VCaP (cell line): Measurements from ENCODE around the gene ZNF280A.
A peak's percentile ranks its signal among the peaks of the same experiment; 100 is the strongest.
"Not testable (repeated sequence)": the region's sequence is repeated elsewhere in the genome, so short reads cannot be mapped to it uniquely, and the experiment has no call there.

ENCODE experiments used
- H3K27ac ChIP-seq: fragments of 450-650 bp; 2 replicates; pipeline ENCODE4 v1.5.1; 2017
- TF ChIP-seq, protein P1 (sequence below): fragments of 450-650 bp; conservative IDR thresholded peaks from 2 replicates; pipeline ENCODE4 v1.5.1; 2017; ENCODE audit warnings: mild to moderate bottlenecking, moderate library complexity

The ZNF280A gene

DNA sequence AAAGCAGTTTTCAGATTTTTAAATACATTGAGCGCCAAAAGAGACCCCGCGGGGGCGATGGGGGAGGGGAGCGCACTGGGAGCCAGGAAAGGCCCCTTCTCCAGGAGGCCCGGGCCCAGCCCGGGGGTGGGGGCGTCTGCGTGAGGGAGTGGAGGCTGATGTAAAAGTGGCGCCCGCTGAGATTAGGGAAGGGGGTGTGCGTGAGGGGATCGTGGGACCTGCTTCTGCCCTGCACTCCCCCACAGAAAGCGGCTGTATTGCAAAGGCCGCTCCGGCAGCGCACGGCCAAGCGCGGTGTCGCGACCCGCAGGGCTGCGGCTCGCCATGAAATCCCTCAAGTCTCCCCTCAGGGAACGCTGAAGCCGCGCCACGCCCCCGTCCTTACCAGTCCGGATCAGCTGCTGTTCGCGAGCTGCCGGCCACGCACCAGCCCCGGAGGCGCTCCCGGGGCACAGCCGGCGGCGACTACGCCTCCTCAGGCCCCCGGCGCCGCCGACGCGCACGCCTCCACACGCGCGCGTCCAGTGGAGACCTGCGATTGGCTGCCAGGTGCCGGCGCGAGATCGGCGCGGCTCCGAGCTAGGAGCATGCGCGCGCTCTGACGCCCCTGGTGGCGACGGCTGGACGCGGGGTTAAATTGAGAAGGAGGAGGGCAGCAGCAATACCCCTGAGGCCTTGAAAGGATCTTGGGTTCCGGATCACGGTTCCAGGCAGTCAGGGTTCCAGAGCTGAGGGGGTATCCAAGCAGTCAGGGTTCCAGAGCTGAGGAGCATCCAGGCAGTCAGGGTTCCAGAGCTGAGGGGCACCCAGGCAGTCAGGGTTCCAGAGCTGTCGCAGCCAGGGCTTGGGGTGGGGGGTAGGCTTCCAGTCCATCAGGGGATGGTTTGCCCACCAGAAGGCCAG, 11.5 kb downstream of the ZNF280A start, which contains the start of gene ZNF280B:
ZNF280B (minus strand) TSS at position 469 of the 903 bp plus-strand sequence. CDS start 19,344 bp downstream, outside the sequence.
- TF ChIP-seq, protein P1, sequence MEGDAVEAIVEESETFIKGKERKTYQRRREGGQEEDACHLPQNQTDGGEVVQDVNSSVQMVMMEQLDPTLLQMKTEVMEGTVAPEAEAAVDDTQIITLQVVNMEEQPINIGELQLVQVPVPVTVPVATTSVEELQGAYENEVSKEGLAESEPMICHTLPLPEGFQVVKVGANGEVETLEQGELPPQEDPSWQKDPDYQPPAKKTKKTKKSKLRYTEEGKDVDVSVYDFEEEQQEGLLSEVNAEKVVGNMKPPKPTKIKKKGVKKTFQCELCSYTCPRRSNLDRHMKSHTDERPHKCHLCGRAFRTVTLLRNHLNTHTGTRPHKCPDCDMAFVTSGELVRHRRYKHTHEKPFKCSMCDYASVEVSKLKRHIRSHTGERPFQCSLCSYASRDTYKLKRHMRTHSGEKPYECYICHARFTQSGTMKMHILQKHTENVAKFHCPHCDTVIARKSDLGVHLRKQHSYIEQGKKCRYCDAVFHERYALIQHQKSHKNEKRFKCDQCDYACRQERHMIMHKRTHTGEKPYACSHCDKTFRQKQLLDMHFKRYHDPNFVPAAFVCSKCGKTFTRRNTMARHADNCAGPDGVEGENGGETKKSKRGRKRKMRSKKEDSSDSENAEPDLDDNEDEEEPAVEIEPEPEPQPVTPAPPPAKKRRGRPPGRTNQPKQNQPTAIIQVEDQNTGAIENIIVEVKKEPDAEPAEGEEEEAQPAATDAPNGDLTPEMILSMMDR, result peak; percentile 86
- H3K27ac ChIP-seq, result peak within 1 kb of the TSS; percentile 60

DNA sequence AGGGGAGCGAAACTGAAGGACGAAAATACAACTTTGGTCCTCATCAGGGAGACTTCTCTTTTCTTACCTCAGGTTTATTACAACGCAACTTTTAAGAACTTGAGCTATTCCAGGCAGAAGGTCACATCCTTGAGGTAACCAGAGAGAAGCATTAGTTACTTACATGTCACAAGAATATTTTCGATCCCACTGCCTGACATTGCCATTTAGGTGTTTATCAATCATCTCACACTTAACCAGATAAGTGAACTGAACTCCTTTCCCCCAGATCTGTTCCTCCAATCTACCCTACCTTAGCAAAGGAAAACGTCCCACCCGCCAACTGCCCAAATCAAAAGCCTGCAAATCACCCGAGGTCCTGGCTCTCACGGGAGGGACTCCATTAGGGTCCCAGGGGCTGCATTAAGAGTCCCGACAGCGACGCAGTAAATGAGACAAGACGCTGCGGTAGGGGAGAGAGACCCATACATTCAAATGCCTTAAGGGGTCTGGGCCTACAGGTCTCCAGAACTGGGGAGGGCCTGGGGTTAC, 12.3 kb downstream of the ZNF280A start:
- TF ChIP-seq, protein P1, result no peak
- H3K27ac ChIP-seq, result peak overlapping the region; percentile 60; the same call in 1 of the 2 replicates

DNA sequence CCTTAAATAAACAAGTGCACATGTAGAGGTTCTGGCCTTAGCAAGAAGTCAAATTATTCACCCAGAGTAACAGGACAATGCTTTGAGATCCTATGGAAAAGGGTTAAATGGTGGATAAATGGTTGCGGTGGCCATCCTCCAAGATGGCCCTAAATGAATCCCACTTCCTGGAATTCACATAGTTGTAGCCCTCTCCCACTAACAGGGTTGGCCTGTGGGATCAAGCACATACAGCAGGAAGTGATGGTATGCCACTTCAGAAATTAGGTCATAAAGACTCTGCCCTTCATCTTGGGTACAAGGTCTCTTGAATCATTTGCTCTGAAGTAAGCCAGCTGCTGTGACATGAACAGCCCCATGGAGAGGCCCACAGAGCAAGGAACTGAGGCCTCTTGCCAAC, 13.3 kb downstream of the ZNF280A start:
- H3K27ac ChIP-seq, result no peak overlapping the region
- TF ChIP-seq, protein P1, result no peak

DNA sequence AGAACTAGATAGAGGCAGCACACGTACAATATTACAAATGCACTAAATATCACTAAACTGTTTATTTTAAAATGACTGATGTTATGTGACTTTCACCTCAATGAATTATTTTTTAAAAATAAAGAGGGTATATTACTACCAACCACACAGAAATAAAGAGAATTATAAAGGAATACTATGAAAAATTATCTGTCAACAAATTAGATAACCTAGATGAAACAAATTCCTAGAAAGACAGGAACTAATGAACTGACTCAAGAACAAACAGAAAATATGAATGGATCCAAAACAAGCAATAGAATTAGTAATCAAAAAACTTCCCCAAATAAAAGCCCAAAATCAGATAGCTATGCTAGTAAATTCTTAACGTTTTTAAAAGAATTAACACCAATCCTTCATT, 21.8 kb downstream of the ZNF280A start:
- TF ChIP-seq, protein P1, result no peak
- H3K27ac ChIP-seq, result no peak overlapping the region

DNA sequence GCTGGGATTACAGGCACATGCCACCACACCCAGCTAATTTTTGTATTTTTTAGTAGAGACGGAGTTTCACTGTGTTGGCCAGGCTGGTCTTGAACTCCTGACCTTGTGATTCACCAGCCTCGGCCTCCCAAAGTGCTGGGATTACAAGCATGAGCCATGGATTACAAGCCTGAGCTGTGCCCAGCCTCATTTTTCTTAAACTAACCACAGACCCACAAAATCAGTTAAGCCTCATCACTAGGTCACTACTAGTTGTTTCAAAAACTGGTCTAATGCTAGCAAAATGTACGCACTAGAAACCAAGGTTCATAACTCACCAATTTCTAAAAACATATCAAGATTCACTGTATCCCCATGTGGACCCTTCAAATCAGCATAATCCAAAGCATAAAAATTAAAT, 28.5 kb downstream of the ZNF280A start:
- H3K27ac ChIP-seq, result not testable (repeated sequence)

DNA sequence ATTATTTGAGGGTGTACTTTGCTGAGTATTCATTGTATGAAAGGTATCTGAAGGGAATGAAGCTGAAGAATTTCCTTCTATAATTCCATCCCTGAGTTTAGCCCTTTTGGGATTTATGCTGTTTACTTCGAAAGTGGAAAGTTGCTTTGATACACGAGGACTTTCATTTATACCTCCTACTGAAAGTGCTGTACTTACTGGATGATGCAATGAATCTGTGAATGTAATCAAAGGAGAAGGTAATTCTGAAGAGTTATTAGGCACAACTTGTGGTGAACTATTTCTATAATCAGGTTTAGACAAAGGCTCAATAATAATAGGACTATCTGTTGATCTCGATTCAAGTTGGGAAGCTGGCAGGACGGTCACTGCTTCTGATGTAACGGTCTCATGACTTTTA, 31.3 kb downstream of the ZNF280A start:
- TF ChIP-seq, protein P1, result no peak
- no peak overlapping the region for H3K27ac ChIP-seq

DNA sequence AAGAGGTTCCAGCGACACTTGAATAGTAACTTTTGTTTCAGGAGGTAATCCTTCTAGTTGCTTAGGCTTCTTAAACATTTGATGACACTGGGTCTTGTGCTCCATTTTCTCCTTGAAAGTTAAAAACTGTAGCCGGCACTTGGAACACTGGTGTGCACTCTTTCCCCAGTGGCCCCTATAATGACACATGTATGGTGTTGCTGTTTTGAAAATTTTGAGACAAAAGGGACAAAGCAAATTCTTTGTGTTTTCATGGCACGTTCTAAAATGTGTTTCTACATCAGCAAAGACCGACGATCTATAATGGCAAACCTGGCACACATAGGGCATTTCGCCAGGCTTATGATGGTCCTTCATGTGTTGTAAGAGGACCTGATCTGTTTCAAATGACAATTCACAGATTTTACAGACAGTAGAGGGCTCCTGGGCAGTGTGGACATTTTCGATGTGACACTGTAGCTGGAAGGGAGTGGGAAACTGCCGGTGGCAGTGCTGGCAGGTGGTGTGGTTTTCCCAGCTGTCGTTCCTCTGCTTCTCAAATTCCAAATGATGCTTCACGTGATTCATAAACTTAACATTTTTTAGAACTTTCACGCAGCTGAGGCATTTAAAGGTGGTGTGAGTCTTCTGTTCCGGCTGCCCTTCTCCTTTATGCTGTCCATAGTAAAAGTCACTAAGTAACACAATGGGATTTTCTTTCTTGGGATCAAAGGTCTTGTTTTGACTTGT, 32.0 kb downstream of the ZNF280A start:
- TF ChIP-seq, protein P1, result no peak
- H3K27ac ChIP-seq, result no peak overlapping the region
